ENCODE data around the gene ANGPTL2.
"Not testable (repeated sequence)": the region's sequence is repeated elsewhere in the genome, so short reads cannot be mapped to it uniquely, and the experiment has no call there.

Gene ANGPTL2

GRCh38 chr9:127154390-127155191, 32.2 kb upstream of the ANGPTL2 start:
- FAIRE-seq, result no peak

DNA sequence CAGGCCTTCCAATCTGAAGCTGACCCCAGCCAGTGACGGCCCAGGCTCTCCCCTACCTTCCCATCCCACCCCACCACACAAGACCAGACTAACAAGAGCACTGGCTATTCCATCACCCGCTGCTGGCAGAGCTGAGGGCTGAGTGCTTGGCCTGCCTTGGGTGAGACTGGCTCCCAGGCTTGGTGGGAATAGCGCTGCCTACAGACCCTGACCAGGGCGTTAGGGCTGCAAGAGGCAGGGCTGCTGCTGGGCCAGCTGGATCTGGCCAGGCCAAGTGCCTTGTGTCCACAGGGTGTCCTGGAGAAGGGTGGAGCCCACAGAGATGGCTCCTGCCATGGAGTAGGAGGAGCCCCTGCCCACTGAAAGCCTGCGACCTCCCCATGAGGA, 31.6 kb upstream of the ANGPTL2 start:
- no peak for FAIRE-seq

- FAIRE-seq, result no peak
These were observed 31.1 kb upstream of the ANGPTL2 start for GRCh38 chr9:127153501-127153900.

GRCh38 chr9:127149463-127150390, 27.3 kb upstream of the ANGPTL2 start:
- no peak for FAIRE-seq

DNA sequence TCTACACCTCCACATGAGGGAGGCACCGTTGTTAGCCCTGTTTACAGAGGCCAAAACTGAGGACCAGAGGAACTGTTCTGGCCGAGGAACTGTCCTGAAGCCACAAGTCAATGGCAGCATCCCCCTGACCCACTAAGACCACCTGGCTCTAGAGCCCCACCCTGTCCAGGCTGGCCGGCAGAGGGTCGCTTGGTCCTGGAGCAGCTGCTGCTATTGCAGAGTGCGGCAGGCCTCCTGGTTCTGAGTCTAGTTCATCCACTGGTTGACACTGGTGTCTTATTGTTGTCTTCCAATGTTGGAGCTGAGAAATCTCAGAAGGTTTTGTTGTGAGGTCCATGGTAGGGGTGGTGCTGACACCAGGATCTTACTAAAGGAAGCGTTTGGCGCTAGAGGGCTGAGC, 26.6 kb upstream of the ANGPTL2 start:
- FAIRE-seq, result no peak

DNA sequence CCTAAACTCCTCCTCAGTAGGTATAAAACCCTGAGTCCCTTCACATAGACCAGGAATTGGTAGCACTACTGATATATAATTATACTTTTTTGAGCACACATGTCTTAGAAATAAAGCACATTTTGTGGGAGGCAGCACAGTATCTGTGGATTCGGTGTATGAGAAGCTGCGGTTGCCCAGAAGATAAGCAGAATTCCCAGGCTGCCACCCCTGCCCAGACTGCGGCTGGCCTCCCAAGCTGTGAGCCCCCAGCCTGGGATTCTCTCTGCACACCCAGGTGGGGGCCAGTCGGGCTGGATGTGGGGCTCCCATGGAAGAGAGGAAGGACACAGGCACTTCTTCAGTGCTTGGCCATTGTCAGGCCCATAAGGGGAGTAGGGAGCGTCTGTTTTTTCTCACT, 25.6 kb upstream of the ANGPTL2 start:
- no peak for FAIRE-seq

DNA sequence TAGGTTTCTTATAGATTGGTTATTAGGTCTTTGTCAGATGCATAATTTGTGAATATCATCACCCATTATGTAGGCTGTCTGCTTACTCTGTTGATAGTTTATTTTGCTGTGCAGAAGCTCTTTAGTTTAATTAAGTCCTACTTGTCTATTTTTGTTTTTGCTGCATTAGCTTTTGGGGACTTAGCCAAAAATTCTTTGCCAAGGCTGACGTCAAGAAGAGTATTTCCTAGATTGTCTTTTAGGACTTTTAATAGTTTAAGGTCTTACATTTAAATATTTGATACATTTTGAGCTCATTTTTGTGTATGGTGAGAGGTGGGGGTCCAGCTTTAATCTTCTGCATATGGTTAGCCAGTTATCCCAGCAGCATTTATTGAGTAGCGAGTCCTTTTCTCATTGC, 24.8 kb upstream of the ANGPTL2 start:
- no peak for FAIRE-seq

DNA sequence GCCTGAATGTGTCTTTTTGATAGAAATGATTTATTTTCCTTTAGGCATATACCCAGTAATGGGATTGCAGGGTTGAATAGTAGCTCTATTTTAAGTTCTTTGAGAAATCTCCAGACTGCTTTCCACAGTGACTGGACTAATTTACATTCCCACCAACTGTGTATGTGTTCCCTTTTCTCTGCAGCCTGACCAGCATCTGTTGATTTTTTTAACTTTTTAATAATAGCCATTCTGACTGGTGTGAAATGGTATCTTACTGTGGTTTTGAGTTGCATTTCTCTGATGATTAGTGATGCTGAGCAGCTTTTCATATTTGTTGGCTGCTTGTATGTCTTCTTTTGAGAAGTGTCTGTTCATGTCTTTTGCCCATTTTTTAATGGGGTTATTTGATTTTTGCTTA, 24.4 kb upstream of the ANGPTL2 start:
- FAIRE-seq, result not testable (repeated sequence)

GRCh38 chr9:127144670-127145445, 22.4 kb upstream of the ANGPTL2 start:
- no peak for FAIRE-seq

GRCh38 chr9:127143920-127144465, 21.6 kb upstream of the ANGPTL2 start:
- FAIRE-seq, result no peak

DNA sequence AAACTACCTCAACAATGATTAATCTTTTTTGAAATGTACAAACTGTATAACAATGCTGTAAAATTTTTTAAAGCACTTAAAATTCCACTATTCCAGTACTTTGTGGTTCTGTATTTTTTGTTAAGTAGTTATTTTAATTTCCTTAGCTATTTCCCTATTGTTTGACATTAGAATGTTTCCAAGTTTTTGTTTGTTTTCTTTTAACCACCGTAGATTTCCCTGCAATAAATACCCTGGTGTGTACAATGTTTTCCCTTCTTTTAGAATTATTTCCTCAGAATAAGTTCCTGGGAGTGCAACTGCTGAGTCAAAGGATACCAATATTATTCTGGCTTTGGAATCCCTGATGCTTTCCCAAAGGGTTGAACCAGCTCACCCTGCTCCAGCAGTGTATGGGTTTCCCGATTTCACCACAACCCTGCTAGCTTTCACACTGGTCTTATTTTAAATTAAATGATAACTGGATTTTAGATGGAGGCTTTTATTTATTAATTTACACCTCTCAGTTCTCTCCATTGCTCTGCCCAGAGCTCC, 20.6 kb upstream of the ANGPTL2 start:
- peak; percentile 74 for FAIRE-seq

GRCh38 chr9:127142291-127142690, 19.9 kb upstream of the ANGPTL2 start:
- FAIRE-seq, result no peak

- no peak for FAIRE-seq
These were observed 18.6 kb upstream of the ANGPTL2 start for GRCh38 chr9:127140842-127141675.

GRCh38 chr9:127140181-127140580, 17.7 kb upstream of the ANGPTL2 start:
- no peak for FAIRE-seq

DNA sequence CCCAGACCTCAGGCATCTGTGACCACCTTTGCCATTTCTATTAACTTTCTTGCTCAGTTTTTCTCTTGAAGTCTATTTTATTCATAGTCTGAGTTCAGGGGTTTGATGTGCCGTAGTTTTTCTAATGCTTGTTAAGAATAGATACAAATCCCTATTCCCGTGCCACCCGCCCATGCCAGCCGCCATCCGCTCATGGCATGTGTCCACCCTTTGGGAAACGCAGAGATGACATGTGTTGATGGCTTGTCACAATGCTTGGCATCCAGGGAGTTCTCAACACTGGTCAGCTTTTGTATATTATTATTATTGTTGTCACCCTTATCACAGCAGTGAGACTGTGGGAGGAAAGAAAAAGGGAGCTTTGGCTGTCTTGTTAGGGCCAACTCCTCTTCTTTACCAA, 17.3 kb upstream of the ANGPTL2 start:
- no peak for FAIRE-seq

DNA sequence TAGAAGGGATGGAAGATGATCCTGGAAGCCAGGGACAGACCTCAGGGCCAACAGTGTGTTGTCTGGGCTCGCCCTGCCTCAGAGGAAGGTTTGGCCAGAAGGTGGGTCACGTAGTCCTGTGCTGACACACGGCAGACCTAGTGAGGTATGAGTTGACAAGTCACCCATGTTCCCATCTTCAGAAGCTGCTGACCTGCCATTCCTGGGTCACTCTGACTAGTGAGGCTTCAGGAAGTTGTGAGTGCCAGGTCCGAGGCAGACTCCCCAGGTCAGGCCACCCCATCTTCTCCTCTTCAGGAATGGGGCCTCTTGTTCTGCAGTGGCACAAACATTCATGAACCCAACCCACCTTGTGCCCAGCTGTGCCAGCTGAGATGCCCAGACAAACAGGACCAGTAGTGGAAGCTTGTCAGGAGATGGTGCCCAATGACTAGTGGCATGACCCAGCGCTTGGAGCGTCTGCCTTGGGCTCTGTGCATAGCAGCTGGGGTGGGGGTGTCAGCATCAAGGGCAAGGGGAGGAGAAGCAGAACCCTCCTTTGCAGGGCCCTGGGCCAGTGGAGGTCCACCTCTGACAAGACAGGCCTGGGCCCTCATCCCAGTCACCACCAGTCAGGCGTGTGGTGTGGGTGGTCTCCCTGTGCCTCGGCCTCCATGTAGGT, 16.8 kb upstream of the ANGPTL2 start:
- FAIRE-seq, result no peak

- FAIRE-seq, result no peak
These were observed 16.0 kb upstream of the ANGPTL2 start for GRCh38 chr9:127138444-127138843.

- FAIRE-seq, result no peak
These were observed 15.4 kb upstream of the ANGPTL2 start for GRCh38 chr9:127137640-127138360.

DNA sequence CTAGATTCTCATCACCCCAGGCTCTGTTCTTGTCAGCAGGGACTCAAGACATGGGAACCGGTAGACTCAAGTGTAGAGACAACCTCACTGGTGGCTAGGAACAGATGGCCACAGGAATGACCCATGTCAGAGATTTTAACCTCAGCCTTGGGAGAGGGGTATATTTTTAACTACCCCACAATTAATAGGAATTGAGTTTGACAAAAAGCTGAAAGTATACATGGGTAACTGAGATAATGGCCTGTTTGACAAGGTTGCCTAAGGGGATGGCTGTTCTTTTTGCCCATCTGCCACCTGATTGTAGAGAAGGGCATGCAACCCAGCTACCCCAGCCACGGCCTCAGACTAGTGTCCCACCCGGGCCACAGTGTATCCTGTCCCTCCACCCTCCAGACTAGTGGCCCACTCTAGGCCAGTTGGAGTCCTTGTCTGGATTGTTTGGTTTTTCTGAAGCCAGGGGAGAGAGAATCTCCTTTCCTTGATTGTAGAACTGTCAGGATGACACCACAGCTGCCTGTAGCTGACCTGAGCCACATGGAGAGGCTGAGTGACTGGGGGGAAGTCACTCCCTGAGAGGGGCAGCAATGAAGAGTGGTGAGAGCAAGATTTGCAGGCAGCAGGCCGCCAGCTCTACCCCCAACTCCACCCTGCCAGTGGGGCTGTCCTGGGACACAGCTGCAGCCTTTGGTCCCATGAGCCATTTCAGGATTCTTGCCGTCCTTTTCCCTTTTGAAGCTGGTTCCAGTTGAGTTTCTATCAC, 14.6 kb upstream of the ANGPTL2 start:
- FAIRE-seq, result no peak
